Caco-2 (cell line): ENCODE results near the gene ALB. TPM values are rescaled to one million over a fixed set of nuclear protein-coding genes. Genes with fewer than 3 reads are reported as not detected.

Experiments used
- BruUV-seq: library from RNA; stranded (reverse); fragments of 400-500 nt; replicated peaks from 2 replicates; lab custom pipeline; 2021; lab: Mats Ljungman, UMichigan
- CTCF ChIA-PET: fragments of 300-600 bp; sonication (Branson Sonifier 250); formaldehyde crosslinking; loops from one replicate; lab custom pipeline; 2022; ENCODE audit warnings: antibody characterized with exemption; lab: Charles Lee
- POLR2A ChIA-PET: fragments of 300-600 bp; sonication (Branson Sonifier 250); formaldehyde crosslinking; loops from one replicate; lab custom pipeline; 2022; ENCODE audit warnings: antibody characterized with exemption; lab: Charles Lee
- DNase-seq, 2 experiments: peaks; one replicate each; pipeline versions ENCODE4 v3.0.0 to v3.0.0-alpha.2; 2020 to 2022
- H3K27me3 ChIP-seq: replicated peaks from 2 replicates; pipeline ENCODE4 v1.6.0; 2011; ENCODE audit warnings: low read length; ENCODE audit not compliant: control insufficient read depth, insufficient read depth
- H3K36me3 ChIP-seq: 2 replicates; pipeline ENCODE4 v1.5.1; 2011; ENCODE audit warnings: low read length; ENCODE audit not compliant: control insufficient read depth, insufficient read depth
- H3K4me1 ChIP-seq: fragments of 250-450 bp; sonication (Bioruptor Pico); 2 replicates; pipeline ENCODE4 v1.5.1; 2020; ENCODE audit warnings: mild to moderate bottlenecking
- H3K4me3 ChIP-seq: 2 replicates; pipeline ENCODE4 v1.5.1; 2011; ENCODE audit warnings: low read depth, mild to moderate bottlenecking, control low read depth, low read length
- H3K9me3 ChIP-seq: fragments of 250-450 bp; sonication (Bioruptor Pico); 2 replicates; pipeline ENCODE4 v1.5.1; 2020; ENCODE audit warnings: mild to moderate bottlenecking, moderate library complexity
- H3K27ac Mint-ChIP-seq: one replicate; pipeline ENCODE4 v1.8.0; 2022; ENCODE audit warnings: mixed read lengths; ENCODE audit not compliant: unreplicated experiment
- H3K27me3 Mint-ChIP-seq: one replicate; pipeline ENCODE4 v1.8.0; 2022; ENCODE audit warnings: mixed read lengths; ENCODE audit not compliant: insufficient read depth, unreplicated experiment
- H3K36me3 Mint-ChIP-seq: one replicate; pipeline ENCODE4 v1.8.0; 2022; ENCODE audit warnings: mild to moderate bottlenecking, mixed read lengths; ENCODE audit not compliant: insufficient read depth, unreplicated experiment
- H3K4me1 Mint-ChIP-seq: one replicate; pipeline ENCODE4 v1.8.0; 2022; ENCODE audit warnings: low read depth, mixed read lengths; ENCODE audit not compliant: unreplicated experiment
- H3K4me3 Mint-ChIP-seq: one replicate; pipeline ENCODE4 v1.8.0; 2022; ENCODE audit warnings: mild to moderate bottlenecking, moderate library complexity, mixed read lengths; ENCODE audit not compliant: unreplicated experiment
- H3K9me3 Mint-ChIP-seq: one replicate; pipeline ENCODE4 v1.8.0; 2022; ENCODE audit warnings: mixed read lengths; ENCODE audit not compliant: unreplicated experiment
- CTCF ChIP-seq, 2 experiments: fragments of 200-600 bp in 1 of 2; IDR thresholded peaks; 1 replicate in 1 of 2; 2 replicates in 1 of 2; pipeline versions ENCODE4 v1.5.1 to v1.8.0; 2011 to 2022; ENCODE audit warnings: antibody characterized with exemption in 1 of 2, control low read depth in 1 of 2, inconsistent platforms in 1 of 2, low read depth in 1 of 2, low read length in 1 of 2, mild to moderate bottlenecking in 1 of 2, moderate library complexity in 1 of 2; ENCODE audit not compliant: insufficient read depth in 1 of 2, severe bottlenecking in 1 of 2, unreplicated experiment in 1 of 2
- intact Hi-C: fragments of 100-400 bp; cut with micrococcal nuclease; formaldehyde crosslinking; loops from one replicate; pipeline ENCODE4 v1.10.0; 2022; ENCODE audit not compliant: unreplicated experiment
- total RNA-seq: library from RNA; stranded (reverse); gene quantifications from 2 replicates; pipeline ENCODE4 v1.2.3, GENCODE V29; 2022

Gene ALB
- total RNA-seq, 1 experiment from 2014 or later: 64.9 TPM

GRCh38 chr4:73391774-73392173 lies 12.3 kb upstream of the ALB start:
- Histone ChIP-seq H3K9me3 (no peaks in the 10 kb centered on the region), H3K4me3 (no peak overlapping the region), H3K27me3 (no peaks in the 10 kb centered on the region), H3K36me3 (no peaks in the 10 kb centered on the region), H3K4me1 (peaks cover 23% of the 10 kb centered on the region; the same call in 1 of the 2 replicates)
- intact Hi-C loops: no loop called here
- Mint-ChIP-seq H3K4me3 (no peak overlapping the region), H3K27me3 (no peaks in the 10 kb centered on the region), H3K4me1 (peaks cover 9% of the 10 kb centered on the region), H3K27ac (no peak overlapping the region), H3K9me3 (no peaks in the 10 kb centered on the region), H3K36me3 (no peaks in the 10 kb centered on the region)
- ChIA-PET POLR2A (no interaction called here), CTCF (interaction anchor here (1.3 kb wide), 1 partner anchor 54 kb away, joined by 3 read pairs; no protein-coding TSS in a partner anchor)
- no TSS peak for BruUV-seq
- no peak for DNase-seq
- no peak for TF ChIP-seq CTCF (IDR thresholded peaks at IDR 0.05; ENCODE audit: insufficient read depth in 1 of 2, low read depth in 1 of 2, low read length in 1 of 2, severe bottlenecking in 1 of 2, unreplicated experiment in 1 of 2)

- H3K27me3 ChIP-seq: no peaks in the 10 kb centered on the region
- no peak for TF ChIP-seq CTCF (IDR thresholded peaks at IDR 0.05; ENCODE audit: insufficient read depth in 1 of 2, low read depth in 1 of 2, low read length in 1 of 2, severe bottlenecking in 1 of 2, unreplicated experiment in 1 of 2)
- no peak overlapping the region for H3K4me3 Mint-ChIP-seq
- no peak overlapping the region for H3K27ac Mint-ChIP-seq
- no peak for DNase-seq
- POLR2A ChIA-PET: no interaction called here
- no peaks in the 10 kb centered on the region for H3K36me3 ChIP-seq
- no peaks in the 10 kb centered on the region for H3K9me3 ChIP-seq
- peaks cover 29% of the 10 kb centered on the region for H3K4me1 ChIP-seq
- H3K27me3 Mint-ChIP-seq: no peaks in the 10 kb centered on the region
- CTCF ChIA-PET: interaction anchor here (1.2 to 1.3 kb wide), 2 partner anchors 52 to 53 kb away, joined by 3 read pairs; no protein-coding TSS in a partner anchor
- intact Hi-C loops: no loop called here
- BruUV-seq: no TSS peak
- H3K9me3 Mint-ChIP-seq: no peaks in the 10 kb centered on the region
- H3K4me1 Mint-ChIP-seq: peaks cover 14% of the 10 kb centered on the region
- no peaks in the 10 kb centered on the region for H3K36me3 Mint-ChIP-seq
- no peak overlapping the region for H3K4me3 ChIP-seq
Observed at GRCh38 chr4:73392936-73393335, 11.2 kb upstream of the ALB start.

- peaks cover 15% of the 10 kb centered on the region for H3K4me1 Mint-ChIP-seq
- CTCF ChIA-PET: no interaction called here
- no peaks in the 10 kb centered on the region for H3K27me3 Mint-ChIP-seq
- no peak overlapping the region for H3K27ac Mint-ChIP-seq
- H3K36me3 ChIP-seq: no peaks in the 10 kb centered on the region
- no peaks in the 10 kb centered on the region for H3K9me3 Mint-ChIP-seq
- H3K9me3 ChIP-seq: no peaks in the 10 kb centered on the region
- H3K27me3 ChIP-seq: no peaks in the 10 kb centered on the region
- no TSS peak for BruUV-seq
- POLR2A ChIA-PET: no interaction called here
- no peak overlapping the region for H3K4me3 ChIP-seq
- no peak for TF ChIP-seq CTCF (IDR thresholded peaks at IDR 0.05; ENCODE audit: insufficient read depth in 1 of 2, low read depth in 1 of 2, low read length in 1 of 2, severe bottlenecking in 1 of 2, unreplicated experiment in 1 of 2)
- H3K4me3 Mint-ChIP-seq: no peak overlapping the region
- DNase-seq: no peak
- peaks cover 21% of the 10 kb centered on the region for H3K4me1 ChIP-seq
- intact Hi-C loops: no loop called here
- H3K36me3 Mint-ChIP-seq: no peaks in the 10 kb centered on the region
Observed at GRCh38 chr4:73396304-73396703, 7.8 kb upstream of the ALB start.
